ENCODE results near the gene ARHGEF3. TPM values are rescaled to one million over a fixed set of nuclear protein-coding genes. Genes with fewer than 3 reads are reported as not detected.
"Not testable (repeated sequence)": the region's sequence is repeated elsewhere in the genome, so short reads cannot be mapped to it uniquely, and the experiment has no call there.

ARHGEF3 gene
- total RNA-seq, 1 donor from 2014 or later = 27.0 TPM

DNA sequence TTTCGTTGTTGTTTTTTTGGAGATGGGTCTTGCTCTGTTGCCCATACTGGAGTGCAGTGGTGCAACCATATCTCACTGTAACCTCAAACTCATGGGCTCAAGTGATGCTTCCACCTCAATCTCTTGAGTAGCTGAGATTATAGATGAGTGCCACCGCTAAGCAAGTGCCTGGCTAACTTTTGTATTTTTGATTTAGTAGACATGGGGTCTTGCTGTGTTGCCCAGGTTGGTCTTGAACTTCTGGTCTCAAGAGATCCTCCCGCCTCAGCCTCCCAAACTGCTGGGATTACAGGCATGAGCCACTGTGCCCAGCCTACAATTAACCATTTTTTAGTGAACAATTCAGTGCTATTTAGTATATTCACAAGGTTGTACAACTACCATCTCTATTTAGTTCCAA lies 42.2 kb downstream of the ARHGEF3 start:
- ChIA-PET POLR2A (interaction anchor here (0.6 to 10.9 kb wide), 5 partner anchors 11 to 40 kb away, joined by 3 to 181 read pairs (median 6); partner anchors contain the start of gene ARHGEF3), CTCF (interaction anchor here (1.7 to 2.3 kb wide), 2 partner anchors 40 to 57 kb away, joined by 5 to 30 read pairs; partner anchors contain the start of gene ARHGEF3)
- ATAC-seq (ENCODE audit: low read depth) (no peak), DNase-seq (no peak)
- Mint-ChIP-seq H3K36me3 (ENCODE audit: low read depth) (peaks cover 19% of the 10 kb centered on the region), H3K4me1 (peaks cover 53% of the 10 kb centered on the region), H3K27ac (peak overlapping the region; percentile 95), H3K27me3 (no peaks in the 10 kb centered on the region), H3K4me3 (peak overlapping the region; percentile 69), H3K9me3 (no peaks in the 10 kb centered on the region)
- TF ChIP-seq, protein P1, sequence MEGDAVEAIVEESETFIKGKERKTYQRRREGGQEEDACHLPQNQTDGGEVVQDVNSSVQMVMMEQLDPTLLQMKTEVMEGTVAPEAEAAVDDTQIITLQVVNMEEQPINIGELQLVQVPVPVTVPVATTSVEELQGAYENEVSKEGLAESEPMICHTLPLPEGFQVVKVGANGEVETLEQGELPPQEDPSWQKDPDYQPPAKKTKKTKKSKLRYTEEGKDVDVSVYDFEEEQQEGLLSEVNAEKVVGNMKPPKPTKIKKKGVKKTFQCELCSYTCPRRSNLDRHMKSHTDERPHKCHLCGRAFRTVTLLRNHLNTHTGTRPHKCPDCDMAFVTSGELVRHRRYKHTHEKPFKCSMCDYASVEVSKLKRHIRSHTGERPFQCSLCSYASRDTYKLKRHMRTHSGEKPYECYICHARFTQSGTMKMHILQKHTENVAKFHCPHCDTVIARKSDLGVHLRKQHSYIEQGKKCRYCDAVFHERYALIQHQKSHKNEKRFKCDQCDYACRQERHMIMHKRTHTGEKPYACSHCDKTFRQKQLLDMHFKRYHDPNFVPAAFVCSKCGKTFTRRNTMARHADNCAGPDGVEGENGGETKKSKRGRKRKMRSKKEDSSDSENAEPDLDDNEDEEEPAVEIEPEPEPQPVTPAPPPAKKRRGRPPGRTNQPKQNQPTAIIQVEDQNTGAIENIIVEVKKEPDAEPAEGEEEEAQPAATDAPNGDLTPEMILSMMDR (IDR thresholded peaks at IDR 0.05) = no peak
- intact Hi-C loops (cut with micrococcal nuclease) = loop anchor here (5.0 kb wide), 1 partner anchor 318 kb away; no protein-coding TSS in a partner anchor

DNA sequence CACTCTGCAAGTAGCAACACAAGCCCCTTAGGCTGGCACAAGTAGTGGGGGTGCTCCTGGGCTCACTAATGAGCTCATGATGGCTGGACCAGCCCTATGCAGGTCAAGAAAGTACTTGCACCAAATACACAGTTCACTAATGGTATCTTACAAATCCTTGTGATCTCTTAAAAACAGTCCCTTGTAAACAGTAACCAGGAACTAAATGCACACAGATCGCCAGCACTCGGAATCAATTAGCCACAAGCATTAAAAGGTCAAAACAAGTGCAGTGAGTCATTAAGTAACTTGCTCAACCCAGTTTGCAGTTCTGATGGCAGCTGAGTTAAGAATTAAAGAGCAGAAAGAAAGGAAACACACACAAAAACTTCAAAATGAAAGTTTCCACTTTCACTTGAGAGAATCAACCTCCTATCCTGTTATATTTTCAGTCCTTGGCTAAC lies 43.2 kb downstream of the ARHGEF3 start:
- ATAC-seq (ENCODE audit: low read depth) (peak; percentile 71), DNase-seq (no peak)
- peaks cover 62% of the 10 kb centered on the region for H3K4me1 Mint-ChIP-seq
- POLR2A ChIA-PET = interaction anchor here (0.6 to 10.9 kb wide), 8 partner anchors 11 to 164 kb away, joined by 3 to 181 read pairs (median 5); partner anchors contain the start of gene ARHGEF3
- H3K27ac Mint-ChIP-seq = peak overlapping the region; percentile 95
- CTCF ChIA-PET = interaction anchor here (0.6 to 2.3 kb wide), 3 partner anchors 41 to 313 kb away, joined by 3 to 30 read pairs (median 5); partner anchors contain the start of gene ARHGEF3
- no peaks in the 10 kb centered on the region for H3K27me3 Mint-ChIP-seq
- H3K36me3 Mint-ChIP-seq (ENCODE audit: low read depth) = peaks cover 13% of the 10 kb centered on the region
- peak overlapping the region; percentile 69 for H3K4me3 Mint-ChIP-seq
- TF ChIP-seq, protein P1 (IDR thresholded peaks at IDR 0.05) = no peak
- intact Hi-C loops (cut with micrococcal nuclease) = loop anchor here (1.0 to 5.0 kb wide), 3 partner anchors 26 to 319 kb away; no protein-coding TSS in a partner anchor
- no peaks in the 10 kb centered on the region for H3K9me3 Mint-ChIP-seq

DNA sequence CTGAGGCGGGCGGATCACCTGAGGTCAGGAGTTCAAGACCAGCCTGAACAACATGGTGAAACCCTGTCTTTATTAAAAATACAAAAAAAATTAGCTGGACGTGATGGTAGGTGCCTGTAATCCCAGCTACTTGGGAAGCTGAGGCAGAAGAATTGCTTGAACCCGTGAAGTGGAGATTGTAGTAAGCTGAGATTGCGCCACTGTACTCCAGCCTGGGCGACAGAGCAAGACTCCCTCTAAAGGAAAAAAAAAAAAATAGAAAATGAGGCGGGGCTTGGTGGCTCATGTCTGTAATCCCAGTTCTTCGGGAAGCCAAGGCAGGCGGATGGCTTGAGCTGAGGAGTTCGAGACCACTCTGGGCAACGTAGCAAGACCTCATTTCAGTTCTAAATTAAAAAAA lies 43.7 kb downstream of the ARHGEF3 start:
- peak overlapping the region; percentile 95 for H3K27ac Mint-ChIP-seq
- DNase-seq; H3K9me3 Mint-ChIP-seq; ATAC-seq (ENCODE audit: low read depth); H3K27me3 Mint-ChIP-seq: not testable (repeated sequence)
- ChIA-PET POLR2A (interaction anchor here (0.7 to 10.9 kb wide), 5 partner anchors 13 to 76 kb away, joined by 3 to 181 read pairs (median 6); partner anchors contain the start of gene ARHGEF3), CTCF (interaction anchor here (0.6 to 2.3 kb wide), 3 partner anchors 42 to 314 kb away, joined by 3 to 30 read pairs (median 5); partner anchors contain the start of gene ARHGEF3)
- H3K4me3 Mint-ChIP-seq = peak overlapping the region; percentile 19
- H3K4me1 Mint-ChIP-seq = peaks cover 67% of the 10 kb centered on the region
- intact Hi-C loops (cut with micrococcal nuclease) = loop anchor here (1.0 to 5.0 kb wide), 3 partner anchors 26 to 319 kb away; no protein-coding TSS in a partner anchor
- H3K36me3 Mint-ChIP-seq (ENCODE audit: low read depth) = peaks cover 13% of the 10 kb centered on the region

DNA sequence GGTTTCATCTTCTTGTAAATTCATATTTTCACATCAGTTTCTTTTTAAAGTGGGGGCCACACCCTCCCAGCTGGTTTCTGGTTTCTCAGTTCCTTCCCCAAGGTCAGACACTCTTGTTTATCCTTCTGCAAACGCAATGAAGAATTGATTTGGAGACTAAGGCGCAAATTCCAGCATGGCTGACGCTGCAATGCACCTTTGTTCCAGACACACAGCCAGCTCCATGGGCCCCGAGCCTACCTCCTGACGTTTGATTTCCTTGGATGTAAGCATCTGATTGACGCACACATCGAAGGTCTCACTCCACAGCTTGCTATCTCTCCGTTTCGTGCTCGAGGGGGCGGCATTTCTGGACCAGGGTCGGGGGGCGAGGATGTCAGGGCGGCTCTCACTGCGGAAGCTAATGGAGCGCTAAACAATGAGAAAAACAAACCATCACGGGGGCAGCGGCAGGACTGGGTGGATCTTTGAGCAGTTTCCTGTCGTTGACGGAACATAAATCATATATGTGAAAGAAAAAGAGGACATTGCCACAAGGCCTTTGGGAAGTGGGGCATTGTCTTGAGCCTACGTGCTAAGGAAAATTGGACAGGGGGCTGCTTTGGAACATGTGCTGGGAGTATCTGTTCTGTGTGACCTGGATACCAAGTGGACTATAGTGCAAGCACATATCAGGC lies 46.9 kb downstream of the ARHGEF3 start:
- TF ChIP-seq, protein P1 (IDR thresholded peaks at IDR 0.05) = no peak
- Mint-ChIP-seq H3K27me3 (no peaks in the 10 kb centered on the region), H3K9me3 (no peaks in the 10 kb centered on the region), H3K27ac (peak overlapping the region; percentile 97), H3K4me1 (peaks cover 78% of the 10 kb centered on the region), H3K36me3 (ENCODE audit: low read depth) (peaks cover 29% of the 10 kb centered on the region), H3K4me3 (peak overlapping the region; percentile 88)
- ATAC-seq (ENCODE audit: low read depth) (peak; percentile 43), DNase-seq (peak; percentile 34)
- POLR2A ChIA-PET = interaction anchor here (0.7 to 10.9 kb wide), 13 partner anchors 9 to 222 kb away, joined by 3 to 181 read pairs (median 6); partner anchors contain the start of genes ARHGEF3 and TASOR
- CTCF ChIA-PET = interaction anchor here (1.1 to 6.2 kb wide), 7 partner anchors 9 to 234 kb away, joined by 3 to 104 read pairs (median 5); partner anchors contain the start of gene ARHGEF3
- intact Hi-C loops (cut with micrococcal nuclease) = loop anchor here (1.0 to 5.0 kb wide), 6 partner anchors 29 to 322 kb away; no protein-coding TSS in a partner anchor

DNA sequence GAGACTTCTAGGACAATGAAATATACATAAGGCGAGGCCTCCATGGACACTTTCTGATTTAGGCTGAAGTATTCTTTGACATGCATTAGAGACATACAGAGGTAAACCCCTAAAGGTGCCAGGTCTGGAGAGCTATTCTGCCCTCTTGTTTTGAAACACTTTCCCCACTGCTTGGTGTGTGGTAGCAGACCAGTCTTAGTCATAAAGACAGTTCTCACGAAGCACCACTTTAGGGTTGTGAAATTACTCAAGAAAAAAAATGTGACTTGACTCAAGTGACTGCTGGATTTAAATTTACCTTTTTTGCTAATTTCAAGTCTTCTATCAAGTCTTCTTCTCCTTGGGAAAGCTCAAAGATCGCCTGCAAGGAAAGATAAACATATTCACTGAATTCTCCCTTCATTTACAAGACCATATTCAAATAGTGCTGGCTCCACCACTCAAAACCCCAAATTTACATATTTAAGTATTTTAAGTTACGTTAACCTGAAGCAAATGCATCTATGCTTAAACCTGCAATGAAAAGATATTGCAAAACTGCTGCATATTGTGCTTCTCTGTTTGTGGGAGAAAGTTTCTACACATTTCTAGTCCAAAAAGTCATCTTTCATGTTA lies 48.4 kb downstream of the ARHGEF3 start:
- TF ChIP-seq, protein P1 (IDR thresholded peaks at IDR 0.05) = no peak
- ATAC-seq (ENCODE audit: low read depth) = peak; percentile 64
- no peak for DNase-seq
- peaks cover 42% of the 10 kb centered on the region for H3K36me3 Mint-ChIP-seq (ENCODE audit: low read depth)
- peak overlapping the region; percentile 97 for H3K27ac Mint-ChIP-seq
- no peaks in the 10 kb centered on the region for H3K9me3 Mint-ChIP-seq
- H3K27me3 Mint-ChIP-seq = no peaks in the 10 kb centered on the region
- CTCF ChIA-PET = interaction anchor here (2.1 to 6.2 kb wide), 2 partner anchors 31 to 46 kb away, joined by 6 to 104 read pairs; partner anchors contain the start of gene ARHGEF3
- H3K4me3 Mint-ChIP-seq = peak overlapping the region; percentile 52
- peaks cover 62% of the 10 kb centered on the region for H3K4me1 Mint-ChIP-seq
- POLR2A ChIA-PET = interaction anchor here (0.7 to 10.9 kb wide), 11 partner anchors 11 to 72 kb away, joined by 3 to 181 read pairs (median 6); partner anchors contain the start of genes ARHGEF3 and TASOR
- intact Hi-C loops (cut with micrococcal nuclease) = loop anchor here (1.0 to 5.0 kb wide), 2 partner anchors 46 kb away; no protein-coding TSS in a partner anchor

Data from activated B cell treated with CpG ODN at 0.5 μM for 24 hours (primary cell).